ENCODE results near the gene CTDNEP1.

CTDNEP1 gene

DNA sequence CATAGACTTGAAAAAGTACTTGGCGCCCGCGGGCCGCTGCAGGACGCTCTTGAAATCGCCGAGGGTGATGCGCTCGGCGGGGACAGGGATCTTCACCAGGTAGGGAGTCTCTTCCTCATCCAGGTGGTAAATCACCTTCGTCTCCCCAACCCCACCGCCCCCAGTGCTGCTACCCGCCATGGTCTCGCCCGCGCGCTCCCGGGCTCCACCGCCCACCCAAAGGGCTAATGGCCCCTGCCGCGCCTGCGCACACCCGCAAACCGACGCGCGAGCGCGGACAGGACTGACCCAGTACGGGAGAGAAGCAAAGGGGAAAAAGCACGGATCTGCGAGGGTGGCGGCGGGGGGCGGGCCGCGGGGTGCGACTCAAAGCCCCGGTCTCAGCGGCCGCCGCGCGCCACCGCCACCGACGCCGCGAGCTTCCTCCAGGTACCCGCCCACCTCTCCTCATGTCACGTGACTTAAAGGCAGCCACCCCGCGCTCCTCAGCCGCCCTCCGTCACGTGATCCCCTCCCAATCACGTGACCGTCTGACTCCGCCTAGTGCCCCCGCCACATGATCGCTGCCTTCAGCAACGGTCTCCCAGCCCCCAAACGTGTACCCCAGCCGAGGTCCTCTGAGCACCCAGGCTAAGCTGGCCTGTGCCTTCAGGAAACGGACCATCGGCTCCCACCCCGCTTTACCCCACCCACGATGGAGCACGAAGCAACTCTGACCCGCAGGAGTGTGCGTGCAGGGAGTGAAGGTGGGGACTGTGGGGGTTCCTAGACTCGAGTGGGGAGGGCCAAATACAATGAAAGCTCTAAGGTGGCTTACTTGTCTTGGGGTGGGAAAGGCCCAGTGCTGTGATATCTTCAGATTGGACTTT is 17.2 kb downstream of the CTDNEP1 start, which contains the start of gene DVL2:
TSS of gene DVL2 (minus strand) at position 435 of the 869 bp plus-strand sequence. CDS start at position 180, 255 bp downstream.
- TF ChIP-seq, protein P1, sequence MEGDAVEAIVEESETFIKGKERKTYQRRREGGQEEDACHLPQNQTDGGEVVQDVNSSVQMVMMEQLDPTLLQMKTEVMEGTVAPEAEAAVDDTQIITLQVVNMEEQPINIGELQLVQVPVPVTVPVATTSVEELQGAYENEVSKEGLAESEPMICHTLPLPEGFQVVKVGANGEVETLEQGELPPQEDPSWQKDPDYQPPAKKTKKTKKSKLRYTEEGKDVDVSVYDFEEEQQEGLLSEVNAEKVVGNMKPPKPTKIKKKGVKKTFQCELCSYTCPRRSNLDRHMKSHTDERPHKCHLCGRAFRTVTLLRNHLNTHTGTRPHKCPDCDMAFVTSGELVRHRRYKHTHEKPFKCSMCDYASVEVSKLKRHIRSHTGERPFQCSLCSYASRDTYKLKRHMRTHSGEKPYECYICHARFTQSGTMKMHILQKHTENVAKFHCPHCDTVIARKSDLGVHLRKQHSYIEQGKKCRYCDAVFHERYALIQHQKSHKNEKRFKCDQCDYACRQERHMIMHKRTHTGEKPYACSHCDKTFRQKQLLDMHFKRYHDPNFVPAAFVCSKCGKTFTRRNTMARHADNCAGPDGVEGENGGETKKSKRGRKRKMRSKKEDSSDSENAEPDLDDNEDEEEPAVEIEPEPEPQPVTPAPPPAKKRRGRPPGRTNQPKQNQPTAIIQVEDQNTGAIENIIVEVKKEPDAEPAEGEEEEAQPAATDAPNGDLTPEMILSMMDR (IDR thresholded peaks at IDR 0.05; ENCODE audit: control insufficient read depth, extremely low read depth, insufficient read depth) = no peak
- no peak for DNase-seq (ENCODE audit: low read depth)
- H3K4me3 ChIP-seq (ENCODE audit: low read depth, low read length) = peak within 1 kb of the TSS; percentile 54

DNA sequence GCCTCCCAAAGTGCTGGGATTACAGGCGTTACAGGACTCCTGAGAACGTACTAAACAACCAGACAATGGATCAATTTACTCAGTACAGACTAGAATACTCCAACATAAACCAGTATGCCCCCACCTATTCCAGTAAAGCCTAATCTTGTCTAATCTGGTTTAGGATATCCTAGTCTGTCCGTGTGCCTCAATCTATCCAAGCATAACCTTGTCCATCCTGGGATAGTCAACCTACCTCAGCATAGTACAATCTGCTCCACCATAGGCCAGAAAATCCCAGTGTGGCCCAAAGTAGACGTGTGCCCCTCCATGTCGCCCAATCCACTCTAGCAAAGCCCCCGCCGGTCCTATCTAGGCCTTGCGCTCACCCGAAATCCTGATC is 17.8 kb downstream of the CTDNEP1 start:
- TF ChIP-seq, protein P1 (IDR thresholded peaks at IDR 0.05; ENCODE audit: control insufficient read depth, extremely low read depth, insufficient read depth) = no peak
- no peak for DNase-seq (ENCODE audit: low read depth)
- peak overlapping the region; percentile 54 for H3K4me3 ChIP-seq (ENCODE audit: low read depth, low read length)

DNA sequence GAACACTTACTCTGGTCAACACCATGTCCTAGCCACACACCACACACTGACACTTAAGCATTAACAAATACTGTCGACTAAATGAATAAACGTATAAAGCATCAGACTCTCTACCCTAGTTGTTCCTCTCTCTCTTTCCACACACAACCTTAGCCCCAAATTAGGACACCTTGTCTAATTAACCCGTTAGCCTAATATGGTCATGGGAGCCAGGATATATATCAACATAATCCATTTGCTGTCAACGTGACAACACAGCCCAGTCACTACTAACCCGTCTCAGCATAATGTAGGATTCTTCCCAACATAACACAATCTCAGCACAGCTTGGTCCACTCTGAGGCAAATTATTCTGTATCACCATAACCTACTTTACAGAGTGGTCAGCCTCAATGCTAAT is 19.4 kb downstream of the CTDNEP1 start:
- no peak overlapping the region for H3K4me3 ChIP-seq (ENCODE audit: low read depth, low read length)

DNA sequence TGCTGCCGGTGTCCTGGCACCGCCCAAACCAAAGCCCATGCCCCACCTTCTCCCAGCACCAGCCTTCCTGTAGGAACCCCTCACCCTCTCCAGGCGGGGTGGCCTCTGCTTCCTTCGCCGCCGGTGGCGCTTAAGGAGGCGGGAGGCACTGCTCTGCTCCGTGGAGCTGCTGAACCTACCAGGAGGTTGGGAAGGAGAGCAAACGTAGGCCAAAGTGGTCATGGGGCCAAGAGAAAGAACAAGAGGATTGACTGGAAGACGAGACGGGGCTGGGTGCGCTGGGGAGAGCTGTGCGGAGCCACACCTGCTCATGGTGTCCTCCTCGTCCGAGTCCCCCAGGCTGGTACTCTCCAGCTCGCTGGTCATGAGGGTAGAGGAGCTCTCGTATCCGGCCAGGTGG is 22.0 kb downstream of the CTDNEP1 start:
- no peak for DNase-seq (ENCODE audit: low read depth)
- H3K4me3 ChIP-seq (ENCODE audit: low read depth, low read length) = no peak overlapping the region
- TF ChIP-seq, protein P1 (IDR thresholded peaks at IDR 0.05; ENCODE audit: control insufficient read depth, extremely low read depth, insufficient read depth) = no peak

More for the DNA sequence above, 19.4 kb downstream of the CTDNEP1 start:
- no peak for DNase-seq (ENCODE audit: low read depth)
- TF ChIP-seq, protein P1 (IDR thresholded peaks at IDR 0.05; ENCODE audit: control insufficient read depth, extremely low read depth, insufficient read depth) = no peak

- TF ChIP-seq, protein P1 (IDR thresholded peaks at IDR 0.05; ENCODE audit: control insufficient read depth, extremely low read depth, insufficient read depth) = no peak
- DNase-seq (ENCODE audit: low read depth) = no peak
- no peak overlapping the region for H3K4me3 ChIP-seq (ENCODE audit: low read depth, low read length)
Measured at GRCh38 chr17:7228920-7229319, 22.6 kb downstream of the CTDNEP1 start.

- TF ChIP-seq, protein P1 (IDR thresholded peaks at IDR 0.05; ENCODE audit: control insufficient read depth, extremely low read depth, insufficient read depth) = no peak
- no peak for DNase-seq (ENCODE audit: low read depth)
- no peak overlapping the region for H3K4me3 ChIP-seq (ENCODE audit: low read depth, low read length)
Measured at GRCh38 chr17:7226721-7227710, 24.5 kb downstream of the CTDNEP1 start.

Measured in LNCaP clone FGC (cell line).